Measurements from ENCODE around the gene DPF1. TPM values are rescaled to one million over a fixed set of nuclear protein-coding genes. Genes with fewer than 3 reads are reported as not detected.
"Not testable (repeated sequence)": the region's sequence is repeated elsewhere in the genome, so short reads cannot be mapped to it uniquely, and the experiment has no call there.

DPF1 gene
- total and polyA plus RNA-seq, 2 donors (not counting 1 experiment from before 2014, with no cell fraction given), result not detected

GRCh38 chr19:38262585-38263268 lies 38.7 kb upstream of the DPF1 start:
- DNase-seq (no peak), ATAC-seq (ENCODE audit: low read depth) (no peak)
- Mint-ChIP-seq H3K27me3 (no peaks in the 10 kb centered on the region), H3K27ac (peak overlapping the region; percentile 86), H3K9me3 (ENCODE audit: insufficient read depth) (no peaks in the 10 kb centered on the region), H3K4me3 (peak overlapping the region; percentile 41), H3K4me1 (peaks cover 32% of the 10 kb centered on the region)
- Histone ChIP-seq H3K4me2 (replicated peaks; ENCODE audit: low read depth, low read length, poor library complexity, severe bottlenecking) (peak overlapping the region; percentile 87), H3K4me1 (ENCODE audit: control insufficient read depth in 2 of 2, insufficient read depth in 2 of 2, low read length in 2 of 2) (peaks cover 20 to 26% of the 10 kb centered on the region in 2 donors), H2AFZ (ENCODE audit: insufficient read depth, low read depth, low read length, poor library complexity, severe bottlenecking) (no peak overlapping the region), H3K79me2 (ENCODE audit: control insufficient read depth, insufficient read depth, low read length) (peaks cover 29% of the 10 kb centered on the region), H3K9ac (ENCODE audit: low read length) (no peak overlapping the region), H3K36me3 (replicated peaks in 1 of 2; ENCODE audit: control extremely low read depth in 1 of 2, control insufficient read depth in 1 of 2, extremely low read depth in 1 of 2, insufficient read depth in 2 of 2, low read length in 1 of 2) (no peaks in the 10 kb centered on the region), H3K27ac (ENCODE audit: low read length in 2 of 2) (peak overlapping the region; percentile 83 to 98), H3K27me3 (replicated peaks in 1 of 4; ENCODE audit: control extremely low read depth in 1 of 4, control insufficient read depth in 3 of 4, insufficient read depth in 4 of 4, low read length in 3 of 4) (no peaks in the 10 kb centered on the region), H3K4me3 (ENCODE audit: control extremely low read depth in 1 of 5, extremely low read depth in 1 of 5, insufficient read depth in 1 of 5, low read depth in 2 of 5, low read length in 4 of 5) (no peak overlapping the region), H4K20me1 (ENCODE audit: control insufficient read depth, insufficient read depth, low read length, poor library complexity, severe bottlenecking) (no peaks in the 10 kb centered on the region), H3K9me3 (ENCODE audit: control extremely low read depth in 1 of 3, control insufficient read depth in 2 of 3, insufficient read depth in 1 of 3, low read length in 2 of 3) (no peaks in the 10 kb centered on the region)
- CTCF ChIA-PET, result interaction anchor here (0.9 kb wide), 1 partner anchor 19 kb away, joined by 5 read pairs; no protein-coding TSS in a partner anchor
- POLR2A ChIA-PET, result interaction anchor here (0.7 to 1.3 kb wide), 3 partner anchors 9 to 598 kb away, joined by 3 to 4 read pairs (median 4); no protein-coding TSS in a partner anchor
- no peak for TF ChIP-seq CTCF (IDR thresholded peaks at IDR 0.05)
- TF ChIP-seq EZH2 (IDR thresholded peaks at IDR 0.05; ENCODE audit: borderline replicate concordance, insufficient read depth, low read depth, low read length, poor library complexity, severe bottlenecking), result no peak
- intact Hi-C loops (cut with micrococcal nuclease), result no loop called here
- WGBS (ENCODE audit: insufficient coverage), result 95% methylated on average over 3 of the region's 7 CpGs

- H3K4me3 ChIP-seq (ENCODE audit: control extremely low read depth in 1 of 5, extremely low read depth in 1 of 5, insufficient read depth in 1 of 5, low read depth in 2 of 5, low read length in 4 of 5); H3K36me3 ChIP-seq (replicated peaks in 1 of 2; ENCODE audit: control extremely low read depth in 1 of 2, control insufficient read depth in 1 of 2, extremely low read depth in 1 of 2, insufficient read depth in 2 of 2, low read length in 1 of 2); H4K20me1 ChIP-seq (ENCODE audit: control insufficient read depth, insufficient read depth, low read length, poor library complexity, severe bottlenecking); H3K27ac ChIP-seq (ENCODE audit: low read length in 2 of 2); DNase-seq; H3K9me3 ChIP-seq (ENCODE audit: control extremely low read depth in 1 of 3, control insufficient read depth in 2 of 3, insufficient read depth in 1 of 3, low read length in 2 of 3); H3K4me3 Mint-ChIP-seq; ATAC-seq (ENCODE audit: low read depth); H3K27ac Mint-ChIP-seq; H3K27me3 Mint-ChIP-seq; H3K9ac ChIP-seq (ENCODE audit: low read length); intact Hi-C loops (cut with micrococcal nuclease); H3K9me3 Mint-ChIP-seq (ENCODE audit: insufficient read depth); H2AFZ ChIP-seq (ENCODE audit: insufficient read depth, low read depth, low read length, poor library complexity, severe bottlenecking); H3K27me3 ChIP-seq (replicated peaks in 1 of 4; ENCODE audit: control extremely low read depth in 1 of 4, control insufficient read depth in 3 of 4, insufficient read depth in 4 of 4, low read length in 3 of 4); H3K4me2 ChIP-seq (replicated peaks; ENCODE audit: low read depth, low read length, poor library complexity, severe bottlenecking): not testable (repeated sequence)
- H3K4me1 Mint-ChIP-seq, result peaks cover 30% of the 10 kb centered on the region
- CTCF ChIA-PET, result interaction anchor here (0.9 kb wide), 1 partner anchor 18 kb away, joined by 5 read pairs; no protein-coding TSS in a partner anchor
- Histone ChIP-seq H3K79me2 (ENCODE audit: control insufficient read depth, insufficient read depth, low read length) (peaks cover 21% of the 10 kb centered on the region), H3K4me1 (ENCODE audit: control insufficient read depth in 2 of 2, insufficient read depth in 2 of 2, low read length in 2 of 2) (peaks cover 22 to 29% of the 10 kb centered on the region in 2 donors)
- POLR2A ChIA-PET, result interaction anchor here (1.3 kb wide), 1 partner anchor 9 kb away, joined by 4 read pairs; no protein-coding TSS in a partner anchor
- 100% methylated on average over 12 of the region's 12 CpGs for WGBS (ENCODE audit: insufficient coverage)
These were observed 37.9 kb upstream of the DPF1 start for GRCh38 chr19:38261942-38262341.
